Psoas muscle (tissue), 8 donors: ENCODE results near the gene CNTFR. TPM values are rescaled to one million over a fixed set of nuclear protein-coding genes. Genes with fewer than 3 reads are reported as not detected.
A peak's percentile ranks its signal among the peaks of the same experiment; 100 is the strongest.

Source experiments
- ATAC-seq, 4 donors: fragments of 200-7000 bp; cut with Tn5 transposase; one replicate each; pipeline ENCODE4 v1.9.1; 2020; ENCODE audit warnings: moderate library complexity in 3 of 4, mild to moderate bottlenecking in 2 of 4
- DNase-seq, 2 donors: peaks; one replicate each; pipeline ENCODE4 v3.0.0-alpha.2; 2020
- H3K27ac ChIP-seq: fragments of 200-600 bp; one replicate; pipeline ENCODE4 v1.8.0; 2022
- H3K27me3 ChIP-seq, 3 donors: fragments of 200-600 bp in 1 of 3; one replicate each; pipeline versions ENCODE4 v1.6.1 to v1.8.0; 2013 to 2022; ENCODE audit warnings: low read length in 2 of 3, mild to moderate bottlenecking in 2 of 3, moderate library complexity in 1 of 3; ENCODE audit not compliant: insufficient read depth in 3 of 3
- H3K36me3 ChIP-seq, 2 donors: fragments of 200-600 bp in 1 of 2; one replicate each; pipeline versions ENCODE4 v1.6.1 to v1.8.0; 2013 to 2022; ENCODE audit warnings: low read depth in 1 of 2, mild to moderate bottlenecking in 1 of 2, moderate library complexity in 1 of 2; ENCODE audit not compliant: insufficient read depth in 1 of 2
- H3K4me1 ChIP-seq: fragments of 200-600 bp; one replicate; pipeline ENCODE4 v1.8.0; 2022
- H3K4me3 ChIP-seq: fragments of 200-600 bp; one replicate; pipeline ENCODE4 v1.8.0; 2022; ENCODE audit warnings: mild to moderate bottlenecking
- H3K9me3 ChIP-seq: fragments of 200-600 bp; one replicate; pipeline ENCODE4 v1.8.0; 2022
- WGBS, 3 donors: extraction: QIAGEN DNeasy Blood & Tissue Kit; methylation state at CpG; one replicate each; pipeline versions ENCODE4 v1.1.6 to v1.1.7; 2013; 5-methylcytosine and 5-hydroxymethylcytosine counted together
- intact Hi-C, 2 donors: fragments of 100-400 bp; cut with DNase I; formaldehyde crosslinking; loops; one replicate each; pipeline versions ENCODE4 v1.11.0 to v1.14.2; 2022
- polyA plus RNA-seq, 3 donors: library from polyadenylated mRNA; stranded (reverse); fragments of 200-250 nt; gene quantifications; one replicate each; pipeline ENCODE4 v1.2.3, GENCODE V29; 2013
- total RNA-seq, 4 donors: library from RNA; stranded (reverse); fragmentation: NEBNext Ultra II Directional in 2 of 4; extraction: Animal tissue kit (Norgen Biotek cat#: 25700) in 2 of 4; gene quantifications; one replicate each; pipeline versions ENCODE4 v1.2.1 to v1.2.4, GENCODE V29; 2021 to 2023
- TF ChIP-seq, protein P1 (sequence below): fragments of 200-600 bp; IDR thresholded peaks from one replicate; pipeline ENCODE4 v1.8.0; 2022; ENCODE audit warnings: antibody characterized with exemption
- donor health status: healthy with polysubstance abuse.
- donor health status: DM: no; HTN: no; CAD: no; lungs with moderate emphysema.
- donor health status: Bipolar disorder and iron deficiency.
- donor health status: healthy.
- donor health status: DM: yes; HTN: yes; CAD: no.
- donor health status: DM: no; HTN: no; CAD: no.
- donor health status: DM: no; HTN: no; CAD: no.
- donor health status: DM: yes; HTN: yes; CAD: no.

Gene CNTFR
- total and polyA plus RNA-seq, 7 donors = 32.3 to 97.4 (median 64.4) TPM

GRCh38 chr9:34549407-34549732, 40.2 kb downstream of the CNTFR start:
- peaks cover 0 to 4% (median 0%) of the 10 kb centered on the region in 3 donors for H3K27me3 ChIP-seq
- DNase-seq (no peak), ATAC-seq (no peak)
- WGBS, 3 donors = 86 to 93% (median 91%) methylated on average over 4 to 5 of the region's 5 CpGs
- peaks cover 0 to 19% of the 10 kb centered on the region in 2 donors for H3K36me3 ChIP-seq
- intact Hi-C loops = loop anchor here in 1 of 2 donors (2.0 kb wide), 1 partner anchor 53 kb away; no protein-coding TSS in a partner anchor
- TF ChIP-seq, protein P1, sequence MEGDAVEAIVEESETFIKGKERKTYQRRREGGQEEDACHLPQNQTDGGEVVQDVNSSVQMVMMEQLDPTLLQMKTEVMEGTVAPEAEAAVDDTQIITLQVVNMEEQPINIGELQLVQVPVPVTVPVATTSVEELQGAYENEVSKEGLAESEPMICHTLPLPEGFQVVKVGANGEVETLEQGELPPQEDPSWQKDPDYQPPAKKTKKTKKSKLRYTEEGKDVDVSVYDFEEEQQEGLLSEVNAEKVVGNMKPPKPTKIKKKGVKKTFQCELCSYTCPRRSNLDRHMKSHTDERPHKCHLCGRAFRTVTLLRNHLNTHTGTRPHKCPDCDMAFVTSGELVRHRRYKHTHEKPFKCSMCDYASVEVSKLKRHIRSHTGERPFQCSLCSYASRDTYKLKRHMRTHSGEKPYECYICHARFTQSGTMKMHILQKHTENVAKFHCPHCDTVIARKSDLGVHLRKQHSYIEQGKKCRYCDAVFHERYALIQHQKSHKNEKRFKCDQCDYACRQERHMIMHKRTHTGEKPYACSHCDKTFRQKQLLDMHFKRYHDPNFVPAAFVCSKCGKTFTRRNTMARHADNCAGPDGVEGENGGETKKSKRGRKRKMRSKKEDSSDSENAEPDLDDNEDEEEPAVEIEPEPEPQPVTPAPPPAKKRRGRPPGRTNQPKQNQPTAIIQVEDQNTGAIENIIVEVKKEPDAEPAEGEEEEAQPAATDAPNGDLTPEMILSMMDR = no peak
- H3K4me1 ChIP-seq = no peaks in the 10 kb centered on the region
- no peak overlapping the region for H3K4me3 ChIP-seq
- no peak overlapping the region for H3K27ac ChIP-seq
- H3K9me3 ChIP-seq = no peaks in the 10 kb centered on the region

DNA sequence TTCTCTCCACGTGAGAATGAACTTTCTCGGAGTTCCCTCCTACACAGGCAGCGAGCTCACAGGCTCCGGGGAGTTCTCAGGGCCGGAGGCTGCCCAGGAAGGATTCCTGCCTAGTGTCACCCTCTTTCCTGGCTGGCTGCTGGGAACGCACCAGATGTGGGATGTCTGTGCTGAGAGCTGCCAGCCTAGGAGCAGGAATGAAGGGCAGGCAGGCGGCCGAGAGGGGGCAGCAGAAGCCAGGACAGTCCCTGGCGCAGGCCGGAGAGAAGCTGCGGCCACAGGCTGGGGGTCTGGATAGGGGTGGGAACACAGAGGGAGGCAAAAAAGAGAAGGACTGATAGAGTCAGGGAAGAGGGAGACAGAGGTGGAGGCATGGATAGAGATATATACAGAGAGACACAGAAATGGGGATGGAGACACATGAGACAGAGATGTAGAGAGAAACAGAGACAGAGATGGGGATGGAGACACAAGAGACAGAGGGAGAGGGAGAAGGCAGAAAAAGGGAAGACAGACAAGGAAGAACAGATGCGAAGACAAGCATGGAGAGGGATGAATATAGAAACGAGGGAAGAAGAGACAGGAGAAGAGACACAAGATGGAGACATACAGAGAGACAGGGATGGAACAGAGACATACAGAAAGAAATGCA, 41.4 kb downstream of the CNTFR start:
- no peak overlapping the region for H3K27ac ChIP-seq

GRCh38 chr9:34546834-34547827, 42.4 kb downstream of the CNTFR start:
- intact Hi-C loops = loop anchor here in 1 of 2 donors (2.0 kb wide), 1 partner anchor 44 kb away; no protein-coding TSS in a partner anchor
- peaks cover 0 to 4% (median 0%) of the 10 kb centered on the region in 3 donors for H3K27me3 ChIP-seq

More for the DNA sequence above, 41.4 kb downstream of the CNTFR start:
- DNase-seq (peak; percentile 80 to 90), ATAC-seq (peak; percentile 80 to 89 (median 86))
- TF ChIP-seq, protein P1 = peak; percentile 85
- H3K27me3 ChIP-seq = peaks cover 0 to 4% (median 0%) of the 10 kb centered on the region in 3 donors
- H3K4me3 ChIP-seq = no peak overlapping the region
- intact Hi-C loops = loop anchor here (1.0 to 2.0 kb wide), 3 partner anchors 43 to 55 kb away; no protein-coding TSS in a partner anchor
- 7 to 11% (median 10%) methylated on average over 13 of the region's 13 CpGs for WGBS, 3 donors
- no peaks in the 10 kb centered on the region for H3K9me3 ChIP-seq
- no peaks in the 10 kb centered on the region for H3K4me1 ChIP-seq
- peaks cover 0 to 18% of the 10 kb centered on the region in 2 donors for H3K36me3 ChIP-seq

DNA sequence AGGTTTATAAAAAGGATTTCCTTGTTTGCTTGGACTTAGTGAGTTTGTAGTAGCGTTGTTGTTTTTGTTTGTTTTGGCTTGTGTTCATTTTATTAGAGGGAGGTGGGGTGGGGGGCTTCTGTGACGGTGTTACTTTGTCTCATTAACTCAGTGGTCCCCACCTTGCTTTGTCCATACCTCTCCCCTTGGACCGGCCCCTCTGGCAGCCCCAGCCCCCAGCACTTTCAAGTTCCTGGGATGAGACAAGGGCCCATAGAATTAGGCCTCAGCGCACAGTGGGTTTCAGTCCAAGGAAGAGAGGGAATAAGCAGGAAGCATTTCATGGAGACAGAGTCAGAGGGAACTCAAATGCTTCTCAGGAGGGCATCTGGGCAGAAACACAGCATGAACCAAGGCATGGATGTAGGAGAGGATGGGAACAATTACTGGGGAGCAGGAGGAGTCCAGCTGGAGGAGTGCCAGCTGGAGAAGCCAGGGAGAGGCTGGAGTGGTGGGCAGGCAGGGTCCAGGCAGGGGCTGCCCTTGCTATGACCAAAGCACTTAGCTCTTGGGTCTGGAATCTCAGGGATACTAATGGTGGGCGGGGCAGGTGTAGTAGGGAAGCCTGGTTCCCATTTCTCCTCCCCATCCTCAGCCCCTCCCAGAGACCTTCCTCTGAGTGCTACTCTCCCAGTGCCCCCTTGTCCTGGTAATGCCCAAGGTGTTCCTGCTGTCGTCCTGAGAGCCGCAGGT, 43.3 kb downstream of the CNTFR start:
- H3K4me3 ChIP-seq = no peak overlapping the region
- no peak overlapping the region for H3K27ac ChIP-seq
- DNase-seq (no peak), ATAC-seq (peak in 1 of 4 donors; percentile 7)
- H3K36me3 ChIP-seq = no peaks in the 10 kb centered on the region
- no peaks in the 10 kb centered on the region for H3K4me1 ChIP-seq
- TF ChIP-seq, protein P1 = no peak
- WGBS, 3 donors = 85 to 87% (median 86%) methylated on average over 7 of the region's 7 CpGs
- intact Hi-C loops = loop anchor here in 1 of 2 donors (2.0 kb wide), 1 partner anchor 45 kb away; no protein-coding TSS in a partner anchor
- peaks cover 0 to 4% (median 0%) of the 10 kb centered on the region in 3 donors for H3K27me3 ChIP-seq
- no peaks in the 10 kb centered on the region for H3K9me3 ChIP-seq

More at GRCh38 chr9:34546834-34547827, 42.4 kb downstream of the CNTFR start:
- Histone ChIP-seq H3K27ac (no peak overlapping the region), H3K4me3 (no peak overlapping the region), H3K36me3 (peaks cover 0 to 8% of the 10 kb centered on the region in 2 donors), H3K4me1 (no peaks in the 10 kb centered on the region), H3K9me3 (no peaks in the 10 kb centered on the region)
- TF ChIP-seq, protein P1 = peak; percentile 59
- ATAC-seq (peak; percentile 54 to 66 (median 58)), DNase-seq (peak; percentile 63 to 80)
- WGBS, 3 donors = 58 to 68% (median 62%) methylated on average over 16 of the region's 16 CpGs
